H9 (cell line): ENCODE measurements around the gene TRIM17. TPM values are rescaled to one million over a fixed set of nuclear protein-coding genes. Genes with fewer than 3 reads are reported as not detected.

ENCODE experiments used
- DNase-seq: peaks from one replicate; pipeline ENCODE4 v3.0.0-alpha.2; 2017
- H2AFZ ChIP-seq: one replicate; pipeline ENCODE4 v1.6.1; 2013; ENCODE audit warnings: mild to moderate bottlenecking, low read length, control low read depth, moderate library complexity
- H2AK5ac ChIP-seq: 2 replicates; pipeline ENCODE4 v1.6.1; 2013; ENCODE audit warnings: low read length, control low read depth, mixed read lengths; ENCODE audit not compliant: insufficient read length
- H2BK120ac ChIP-seq: one replicate; pipeline ENCODE4 v1.6.1; 2013; ENCODE audit warnings: low read depth, mild to moderate bottlenecking, low read length, control low read depth, inconsistent platforms; ENCODE audit not compliant: poor library complexity, severe bottlenecking
- H2BK12ac ChIP-seq: 2 replicates; pipeline ENCODE4 v1.6.1; 2013; ENCODE audit warnings: low read length, control low read depth, mixed read lengths, low read depth; ENCODE audit not compliant: insufficient read length
- H2BK15ac ChIP-seq: 2 replicates; pipeline ENCODE4 v1.6.1; 2013; ENCODE audit warnings: low read depth, low read length, control low read depth
- H2BK20ac ChIP-seq: one replicate; pipeline ENCODE4 v1.6.1; 2013; ENCODE audit warnings: low read depth, mild to moderate bottlenecking, low read length, control low read depth, inconsistent platforms; ENCODE audit not compliant: poor library complexity, severe bottlenecking
- H2BK5ac ChIP-seq: 2 replicates; pipeline ENCODE4 v1.6.1; 2013; ENCODE audit warnings: low read length, control low read depth, mixed read lengths; ENCODE audit not compliant: insufficient read length
- H3K14ac ChIP-seq: 2 replicates; pipeline ENCODE4 v1.6.1; 2013; ENCODE audit warnings: low read length, control low read depth; ENCODE audit not compliant: insufficient read depth
- H3K18ac ChIP-seq: 2 replicates; pipeline ENCODE4 v1.6.1; 2013; ENCODE audit warnings: low read depth, mild to moderate bottlenecking, mixed read lengths, low read length, control low read depth; ENCODE audit not compliant: insufficient read length
- H3K23ac ChIP-seq: 2 replicates; pipeline ENCODE4 v1.6.1; 2013; ENCODE audit warnings: low read length, control low read depth, mixed read lengths, low read depth; ENCODE audit not compliant: insufficient read length
- H3K23me2 ChIP-seq: 2 replicates; pipeline ENCODE4 v1.6.1; 2013; ENCODE audit warnings: low read depth, mild to moderate bottlenecking, mixed read lengths, low read length, control low read depth; ENCODE audit not compliant: insufficient read length, poor library complexity, severe bottlenecking
- H3K27ac ChIP-seq: 2 replicates; pipeline ENCODE4 v1.5.1; 2013; ENCODE audit warnings: low read length, control low read depth, mixed read lengths, low read depth; ENCODE audit not compliant: insufficient read length
- H3K27me3 ChIP-seq: 2 replicates; pipeline ENCODE4 v1.6.1; 2013; ENCODE audit warnings: low read length, control low read depth, inconsistent platforms; ENCODE audit not compliant: insufficient read depth
- H3K4ac ChIP-seq: 2 replicates; pipeline ENCODE4 v1.6.1; 2013; ENCODE audit warnings: low read depth, mild to moderate bottlenecking, control low read depth, inconsistent platforms, low read length, moderate library complexity
- H3K4me1 ChIP-seq: 2 replicates; pipeline ENCODE4 v1.6.1; 2013; ENCODE audit warnings: low read length, control low read depth, inconsistent platforms; ENCODE audit not compliant: insufficient read depth
- H3K4me2 ChIP-seq: 2 replicates; pipeline ENCODE4 v1.6.1; 2013; ENCODE audit warnings: low read length, control low read depth, mixed read lengths; ENCODE audit not compliant: insufficient read length, insufficient read depth
- H3K56ac ChIP-seq: 2 replicates; pipeline ENCODE4 v1.6.1; 2013; ENCODE audit warnings: low read depth, mild to moderate bottlenecking, mixed read lengths, low read length, control low read depth; ENCODE audit not compliant: insufficient read length
- H3K79me1 ChIP-seq: 2 replicates; pipeline ENCODE4 v1.6.1; 2013; ENCODE audit warnings: low read depth, mild to moderate bottlenecking, moderate library complexity, low read length, control low read depth, inconsistent platforms; ENCODE audit not compliant: insufficient read depth, poor library complexity, severe bottlenecking
- H3K79me2 ChIP-seq: 2 replicates; pipeline ENCODE4 v1.6.1; 2013; ENCODE audit warnings: low read length, control low read depth, inconsistent platforms; ENCODE audit not compliant: insufficient read depth
- H3K9ac ChIP-seq: 2 replicates; pipeline ENCODE4 v1.6.1; 2013; ENCODE audit warnings: low read length, control low read depth, mixed read lengths; ENCODE audit not compliant: insufficient read length; ENCODE audit errors: extremely low read depth
- H3K9me3 ChIP-seq: one replicate; pipeline ENCODE4 v1.6.1; 2013; ENCODE audit warnings: low read depth, low read length, inconsistent platforms; ENCODE audit not compliant: control insufficient read depth
- H3T11ph ChIP-seq: one replicate; pipeline ENCODE4 v1.6.1; 2013; ENCODE audit warnings: mild to moderate bottlenecking, low read length, control low read depth, inconsistent platforms
- H4K20me1 ChIP-seq: one replicate; pipeline ENCODE4 v1.6.1; 2013; ENCODE audit not compliant: control insufficient read depth, insufficient read length, insufficient read depth
- H4K5ac ChIP-seq: 2 replicates; pipeline ENCODE4 v1.6.1; 2013; ENCODE audit warnings: low read depth, mild to moderate bottlenecking, mixed read lengths, low read length, control low read depth; ENCODE audit not compliant: insufficient read length
- H4K8ac ChIP-seq: replicated peaks from 2 replicates; pipeline ENCODE4 v1.6.1; 2013; ENCODE audit warnings: low read length, control low read depth, mixed read lengths, low read depth; ENCODE audit not compliant: insufficient read length
- H4K91ac ChIP-seq: 2 replicates; pipeline ENCODE4 v1.6.1; 2013; ENCODE audit warnings: low read depth, mild to moderate bottlenecking, moderate library complexity, mixed read lengths, low read length, control low read depth; ENCODE audit not compliant: insufficient read length
- H3K27ac Mint-ChIP-seq, 3 experiments: 2 replicates in 2 of 3; 3 replicates in 1 of 3; pipeline ENCODE4 v1.8.0; 2020 to 2021; ENCODE audit warnings: mixed read lengths in 3 of 3, mild to moderate bottlenecking in 1 of 3, moderate library complexity in 1 of 3
- H3K27me3 Mint-ChIP-seq: 2 replicates; pipeline ENCODE4 v1.8.0; 2021; ENCODE audit warnings: low read depth, mild to moderate bottlenecking, moderate library complexity, mixed read lengths
- H3K36me3 Mint-ChIP-seq, 3 experiments: 2 replicates in 2 of 3; 3 replicates in 1 of 3; pipeline ENCODE4 v1.8.0; 2020 to 2021; ENCODE audit warnings: low read depth in 3 of 3, mixed read lengths in 3 of 3; ENCODE audit not compliant: insufficient read depth in 1 of 3
- H3K4me1 Mint-ChIP-seq, 2 experiments: 2 replicates each; pipeline ENCODE4 v1.8.0; 2020; ENCODE audit warnings: mixed read lengths in 2 of 2
- H3K4me3 Mint-ChIP-seq, 2 experiments: 2 replicates in 1 of 2; 3 replicates in 1 of 2; pipeline ENCODE4 v1.8.0; 2020 to 2021; ENCODE audit warnings: mild to moderate bottlenecking in 2 of 2, mixed read lengths in 2 of 2, moderate library complexity in 1 of 2
- H3K9me3 Mint-ChIP-seq, 2 experiments: 2 replicates in 1 of 2; 3 replicates in 1 of 2; pipeline ENCODE4 v1.8.0; 2020; ENCODE audit warnings: mild to moderate bottlenecking in 2 of 2, mixed read lengths in 2 of 2, moderate library complexity in 1 of 2
- CTCF ChIP-seq: fragments of 200-600 bp; sonication (generic); conservative IDR thresholded peaks from 3 replicates; pipeline ENCODE4 v1.8.0; 2021; ENCODE audit warnings: antibody characterized with exemption, mild to moderate bottlenecking
- WGBS: extraction: QIAGEN DNeasy Blood & Tissue Kit; methylation state at CpG from one replicate; pipeline ENCODE4 v1.1.7; 2013; ENCODE audit warnings: missing lambda C conversion rate, low lambda C conversion rate, mixed read lengths; ENCODE audit not compliant: insufficient read length; ENCODE audit errors: extremely low coverage; 5-methylcytosine and 5-hydroxymethylcytosine counted together
- total RNA-seq: library from RNA; stranded (reverse); gene quantifications from 2 replicates; pipeline ENCODE4 v1.2.1, GENCODE V29; 2021

TRIM17 gene
- total RNA-seq, 1 experiment from 2014 or later, result 2.8 TPM

- Histone ChIP-seq H3K79me1 (no peaks in the 10 kb centered on the region), H3K23ac (no peak overlapping the region), H3K4me1 (no peaks in the 10 kb centered on the region), H2BK12ac (no peak overlapping the region), H3K9ac (peak overlapping the region; percentile 47), H3K79me2 (no peaks in the 10 kb centered on the region), H3K4me2 (peak overlapping the region; percentile 77), H2AK5ac (no peak overlapping the region), H3T11ph (no peak overlapping the region), H4K91ac (no peak overlapping the region), H2BK5ac (no peak overlapping the region), H3K18ac (no peak overlapping the region), H4K8ac (no peak overlapping the region), H3K27ac (no peak overlapping the region), H3K23me2 (no peaks in the 10 kb centered on the region), H3K27me3 (peaks cover 3% of the 10 kb centered on the region; the same call in 1 of the 2 replicates), H4K5ac (no peak overlapping the region), H4K20me1 (no peaks in the 10 kb centered on the region), H2BK20ac (no peak overlapping the region), H3K9me3 (no peaks in the 10 kb centered on the region), H2BK15ac (no peak overlapping the region), H3K56ac (no peak overlapping the region), H2BK120ac (no peak overlapping the region), H3K14ac (peak overlapping the region; percentile 75; the same call in 1 of the 2 replicates), H2AFZ (no peak overlapping the region), H3K4ac (no peak overlapping the region)
- no peak for DNase-seq
- Mint-ChIP-seq H3K9me3 (no peaks in the 10 kb centered on the region; a peak in 1 of 5 replicates), H3K27ac (peak overlapping the region; percentile 92 to 99 (median 99); a peak in 5 of 7 replicates), H3K36me3 (peaks cover 4 to 8% (median 5%) of the 10 kb centered on the region in 3 experiments; a peak in 6 of 7 replicates), H3K27me3 (peaks cover 34% of the 10 kb centered on the region), H3K4me3 (peak overlapping the region; percentile 95 to 100), H3K4me1 (peaks cover 21 to 26% of the 10 kb centered on the region in 2 experiments)
- no CpG with 5 or more reads among the region's 13 CpGs for WGBS
- no peak for TF ChIP-seq CTCF
Observed at GRCh38 chr1:228457017-228457395, 40.3 kb upstream of the TRIM17 start.
